HG03039 (cell line): ENCODE measurements around the gene UBL7.
"Not testable (repeated sequence)": the region's sequence is repeated elsewhere in the genome, so short reads cannot be mapped to it uniquely, and the experiment has no call there.

Experiments used
- ATAC-seq: cut with Tn5 transposase; IDR thresholded peaks from one replicate; pipeline ENCODE4 v1.9.1; 2021; ENCODE audit warnings: mild to moderate bottlenecking, moderate library complexity; ENCODE audit not compliant: unreplicated experiment

Gene UBL7

GRCh38 chr15:74464897-74465296 is 3.9 kb upstream of the UBL7 start:
- ATAC-seq, result no peak

DNA sequence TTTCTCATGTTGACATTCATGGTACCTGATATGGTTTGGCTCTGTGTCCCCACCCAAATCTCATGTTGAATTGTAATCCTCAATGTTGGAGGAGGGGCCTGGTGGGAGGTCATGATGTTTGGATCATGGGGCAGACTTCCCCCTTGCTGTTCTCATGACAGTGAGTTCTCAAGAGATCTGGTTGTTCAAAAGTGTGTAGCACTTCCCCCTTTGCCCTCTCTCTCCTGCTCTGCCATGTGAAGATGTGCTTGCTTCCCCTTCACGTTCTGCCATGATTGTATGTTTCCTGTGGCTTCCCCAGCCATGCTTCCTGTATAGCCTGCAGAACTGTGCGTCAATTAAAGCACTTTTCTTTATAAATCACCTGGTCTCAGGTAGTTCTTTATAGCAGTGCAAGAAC is 3.3 kb upstream of the UBL7 start:
- ATAC-seq, result no peak

- ATAC-seq, result no peak
Measured at GRCh38 chr15:74463634-74464033, 2.7 kb upstream of the UBL7 start.

GRCh38 chr15:74461847-74462511 is 1.0 kb upstream of the UBL7 start:
- ATAC-seq, result no peak

GRCh38 chr15:74460298-74460697 is 662 bp downstream of the UBL7 start:
- no peak for ATAC-seq

- not testable (repeated sequence) for ATAC-seq
Measured at GRCh38 chr15:74459798-74460197, 1.2 kb downstream of the UBL7 start.

DNA sequence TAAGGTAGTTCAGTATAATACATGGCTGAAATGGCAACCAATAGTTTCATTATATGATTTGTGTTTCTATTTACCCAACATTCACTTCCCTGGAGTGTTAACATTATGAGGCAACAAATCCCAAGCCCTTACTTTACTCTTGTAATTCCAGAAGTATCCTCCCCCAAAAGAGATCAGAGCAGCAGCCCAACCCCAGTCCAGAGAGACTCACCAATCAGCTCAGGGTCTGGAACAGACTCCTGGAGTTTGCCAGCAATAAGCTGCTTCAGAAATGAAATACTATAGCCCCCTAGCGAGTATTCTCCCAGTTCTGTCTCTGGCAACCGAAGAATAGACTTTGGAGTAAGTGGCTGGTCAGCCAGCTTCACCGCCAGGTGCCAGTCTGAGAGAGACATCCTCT is 2.5 kb downstream of the UBL7 start:
- ATAC-seq, result no peak

DNA sequence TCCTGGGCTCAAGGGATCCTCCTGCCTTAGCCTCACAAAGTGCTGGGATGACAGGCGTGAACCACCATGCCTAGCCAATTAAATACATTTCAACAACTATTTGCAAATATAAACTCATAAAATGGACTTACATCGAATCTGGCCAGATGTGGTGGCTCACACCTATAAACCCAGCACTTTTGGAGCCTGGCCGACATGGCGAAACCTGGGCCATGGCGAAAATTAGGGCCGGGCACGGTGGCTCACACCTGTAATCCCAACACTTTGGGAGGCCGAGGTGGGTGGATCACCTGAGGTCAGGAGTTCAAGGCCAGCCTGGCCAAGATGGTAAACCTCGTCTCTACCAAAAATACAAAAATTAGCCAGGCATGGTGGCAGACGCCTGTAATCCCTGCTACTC is 3.9 kb downstream of the UBL7 start:
- ATAC-seq, result not testable (repeated sequence)

DNA sequence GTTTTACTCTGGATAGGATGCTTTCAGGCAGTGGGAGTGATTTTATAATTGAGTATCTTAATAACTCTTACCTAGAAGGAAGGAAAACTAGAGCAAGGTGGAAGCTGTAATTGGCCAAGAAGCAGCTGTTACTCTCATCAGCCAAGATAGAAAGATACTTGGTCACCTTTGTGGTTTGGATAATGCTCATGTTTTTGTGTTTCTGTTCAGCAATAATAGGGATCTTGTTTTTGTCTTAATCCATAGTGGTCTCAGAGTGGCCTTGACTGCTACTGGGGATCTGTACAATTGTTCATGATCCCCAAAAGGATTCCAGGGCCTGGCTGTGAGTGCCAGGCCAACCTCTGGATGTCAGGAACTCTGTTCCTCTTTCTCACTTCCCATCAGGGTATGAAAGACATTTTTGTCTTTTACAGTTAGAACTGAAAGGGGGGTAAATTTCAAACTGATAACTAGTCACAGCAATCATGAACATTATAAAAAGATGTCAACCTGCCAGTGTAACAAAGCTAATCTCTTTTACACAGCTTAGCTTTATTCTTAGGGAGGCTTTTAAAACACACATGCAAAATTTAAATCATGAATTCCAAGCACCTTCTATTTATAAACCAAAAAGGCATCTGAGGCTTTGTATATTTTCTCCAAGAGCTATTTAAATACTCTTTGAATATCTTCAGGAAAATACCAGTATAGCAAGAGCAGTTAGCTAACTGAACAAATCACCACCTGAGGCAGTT is 6.0 kb downstream of the UBL7 start:
- no peak for ATAC-seq

DNA sequence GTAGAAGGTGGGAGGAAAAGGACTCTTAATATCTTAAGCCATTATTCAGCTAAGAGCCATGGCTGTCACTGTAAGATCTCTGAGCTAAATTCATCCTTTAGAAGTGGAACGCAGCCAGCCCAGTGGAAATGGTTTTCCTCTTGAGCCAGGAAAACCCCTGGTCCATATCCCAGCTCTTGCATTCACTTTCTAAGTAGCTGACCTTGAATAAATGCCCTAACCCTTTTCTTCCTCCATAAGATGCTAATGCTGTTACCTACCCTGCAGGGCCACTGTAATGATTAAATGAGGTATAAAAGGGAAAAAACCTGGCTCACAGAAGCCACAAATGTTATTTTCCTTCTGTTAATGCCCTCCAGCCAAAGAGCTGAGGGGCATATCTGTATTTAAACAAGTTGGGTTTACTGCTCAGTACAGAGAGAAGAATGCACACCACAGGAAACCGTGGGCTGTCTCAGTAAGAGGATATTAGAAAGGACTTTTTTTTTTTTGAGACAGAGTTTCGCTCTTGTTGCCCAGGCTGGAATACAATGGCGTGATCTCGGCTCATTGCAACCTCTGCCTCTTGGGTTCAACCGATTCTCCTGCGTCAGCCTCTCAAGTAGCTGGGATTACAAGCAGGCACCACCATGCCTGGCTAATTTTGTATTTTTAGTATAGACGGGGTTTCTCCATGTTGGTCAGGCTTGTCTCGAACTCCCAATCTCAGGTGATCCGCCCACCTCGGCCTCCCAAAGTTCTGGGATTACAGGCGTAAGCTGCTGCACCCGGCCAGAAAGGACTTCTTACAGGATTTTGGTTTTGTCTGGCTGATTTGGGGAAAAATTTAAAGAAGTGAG is 6.8 kb downstream of the UBL7 start:
- no peak for ATAC-seq

- ATAC-seq, result no peak
Measured at GRCh38 chr15:74451861-74452835, 8.8 kb downstream of the UBL7 start.

DNA sequence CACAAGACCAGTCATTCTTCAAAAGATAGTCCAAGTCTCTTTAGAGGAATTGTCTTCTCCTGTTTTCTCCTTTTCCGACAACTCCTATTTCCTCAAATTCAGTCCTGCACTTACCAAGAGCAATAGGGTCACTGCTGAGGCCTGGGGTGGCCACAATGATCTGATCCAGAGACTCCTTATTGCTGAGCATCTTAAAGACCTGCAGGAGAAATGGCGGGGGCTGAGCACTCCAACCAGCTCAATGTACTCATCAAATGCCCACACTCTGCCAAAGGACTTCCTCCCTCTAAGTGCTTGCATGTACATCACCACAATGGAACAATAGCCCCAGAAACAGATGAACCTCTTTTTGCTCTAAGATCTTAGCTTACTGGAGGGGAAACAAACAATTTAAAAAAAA is 9.6 kb downstream of the UBL7 start:
- no peak for ATAC-seq

DNA sequence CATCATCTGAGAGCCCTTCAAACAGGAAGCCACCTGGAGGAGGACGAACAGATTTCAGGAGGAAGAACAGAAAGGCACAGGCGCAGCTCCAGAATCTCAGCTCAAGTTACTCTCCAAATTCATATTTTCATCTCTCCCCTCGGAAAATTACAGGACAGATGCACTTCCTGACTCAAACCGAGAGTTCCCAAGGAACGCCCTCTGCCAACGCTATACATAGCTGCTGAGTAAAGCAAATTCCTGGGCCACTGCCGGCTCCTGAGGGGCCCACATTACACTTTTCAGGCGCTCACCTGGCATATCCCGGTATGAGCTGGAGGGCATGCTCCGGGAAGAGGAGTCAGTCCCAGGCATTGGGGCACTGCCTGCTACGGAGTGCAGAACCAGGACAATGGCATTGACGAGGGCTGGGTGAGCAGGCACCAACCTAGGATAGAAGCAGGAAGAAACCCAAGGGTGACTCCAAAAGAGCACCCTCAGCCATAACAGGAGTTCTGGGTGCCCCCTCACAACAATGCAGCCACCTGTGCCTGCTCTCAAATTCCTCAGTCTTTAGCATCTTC is 11.2 kb downstream of the UBL7 start:
- ATAC-seq, result no peak

GRCh38 chr15:74449095-74449494 is 11.9 kb downstream of the UBL7 start:
- no peak for ATAC-seq

- no peak for ATAC-seq
Measured at GRCh38 chr15:74445816-74446763, 14.9 kb downstream of the UBL7 start.

DNA sequence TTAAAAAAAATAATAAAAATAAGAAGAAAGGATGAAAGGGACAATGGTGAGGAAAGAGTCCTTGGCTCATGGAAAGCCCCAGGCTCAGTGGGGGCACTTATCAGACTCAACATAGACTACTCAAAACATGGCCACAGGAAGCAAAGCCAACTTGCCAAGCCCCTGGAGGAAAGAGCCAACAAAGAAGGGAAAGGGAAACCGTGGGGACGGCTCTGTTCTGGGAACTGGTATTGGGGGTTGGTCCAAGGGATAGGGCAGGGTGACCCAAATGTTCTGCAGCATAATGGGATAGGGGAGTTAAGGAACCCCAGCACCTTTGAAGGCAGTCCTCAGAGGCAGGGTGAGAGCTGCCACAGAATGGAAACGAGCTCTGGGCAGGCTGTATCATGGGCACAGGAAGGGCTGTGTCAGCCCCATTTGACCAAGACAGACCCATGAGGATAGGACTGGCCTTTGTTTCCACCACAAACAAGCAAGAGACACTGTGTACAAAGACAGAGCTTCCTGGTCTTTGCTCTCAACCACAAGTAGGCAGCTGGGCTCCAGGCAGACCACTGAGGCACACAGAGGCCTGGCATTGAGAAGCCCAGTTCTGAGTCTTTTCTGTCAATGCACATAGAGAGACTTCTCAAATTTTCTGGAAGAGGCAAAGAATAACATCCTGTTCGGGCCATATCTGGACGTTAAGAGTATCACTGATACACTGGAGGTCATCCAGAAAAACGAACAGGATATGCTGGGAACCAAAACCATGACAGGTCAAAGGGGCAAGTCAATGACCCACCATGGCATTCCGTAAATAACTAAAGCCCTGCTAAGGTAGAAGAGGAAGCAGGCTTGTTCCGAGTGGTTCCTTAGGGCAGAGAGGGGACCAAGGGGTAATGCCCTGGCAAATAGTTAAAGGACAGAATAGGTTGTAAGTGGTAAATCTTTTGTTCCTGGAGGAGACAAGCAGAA is 16.6 kb downstream of the UBL7 start:
- no peak for ATAC-seq

- no peak for ATAC-seq
Measured at GRCh38 chr15:74443100-74443909, 17.7 kb downstream of the UBL7 start.
